Activated effector memory CD4-positive, alpha-beta T cell treated with Interleukin-2 at 50 U/mL for 16 hours (primary cell): Measurements from ENCODE around the gene CDK13.

Source experiments
- DNase-seq: peaks from one replicate; pipeline ENCODE4 v3.0.0-alpha.2; 2020

The CDK13 gene

GRCh38 chr7:39950473-39951225, 593 bp downstream of the CDK13 start:
- DNase-seq = peak; percentile 30

GRCh38 chr7:39951226-39952194, 1.5 kb downstream of the CDK13 start:
- DNase-seq = peak; percentile 52

- no peak for DNase-seq
These were observed 2.3 kb downstream of the CDK13 start for GRCh38 chr7:39952374-39952773.

GRCh38 chr7:39952803-39953202, 2.7 kb downstream of the CDK13 start:
- no peak for DNase-seq

- DNase-seq = no peak
These were observed 4.6 kb downstream of the CDK13 start for GRCh38 chr7:39954694-39955093.

- no peak for DNase-seq
These were observed 8.0 kb downstream of the CDK13 start for GRCh38 chr7:39958038-39958437.

- DNase-seq = no peak
These were observed 17.5 kb downstream of the CDK13 start for GRCh38 chr7:39967406-39968161.

GRCh38 chr7:39969431-39969830, 19.4 kb downstream of the CDK13 start:
- no peak for DNase-seq

GRCh38 chr7:39971924-39972323, 21.9 kb downstream of the CDK13 start:
- no peak for DNase-seq

- DNase-seq = no peak
These were observed 23.7 kb downstream of the CDK13 start for GRCh38 chr7:39973801-39974200.

GRCh38 chr7:39978230-39978934, 28.3 kb downstream of the CDK13 start:
- no peak for DNase-seq

- peak; percentile 14 for DNase-seq
These were observed 29.5 kb downstream of the CDK13 start for GRCh38 chr7:39979406-39980073.

GRCh38 chr7:39985398-39985918, 35.4 kb downstream of the CDK13 start:
- no peak for DNase-seq

GRCh38 chr7:39987641-39988347, 37.7 kb downstream of the CDK13 start:
- DNase-seq = no peak

- DNase-seq = no peak
These were observed 50.8 kb downstream of the CDK13 start for GRCh38 chr7:40000734-40001315.

- no peak for DNase-seq
These were observed 51.6 kb downstream of the CDK13 start for GRCh38 chr7:40001649-40002048.

GRCh38 chr7:40003597-40003996, 53.5 kb downstream of the CDK13 start:
- DNase-seq = no peak

- DNase-seq = no peak
These were observed 58.3 kb downstream of the CDK13 start for GRCh38 chr7:40008223-40008815.

GRCh38 chr7:40009301-40009700, 59.2 kb downstream of the CDK13 start:
- DNase-seq = no peak

GRCh38 chr7:40014376-40014775, 64.3 kb downstream of the CDK13 start:
- DNase-seq = no peak
